Measurements from ENCODE around the gene DST. TPM values are rescaled to one million over a fixed set of nuclear protein-coding genes. Genes with fewer than 3 reads are reported as not detected.

The DST gene
- total RNA-seq, 1 experiment from 2014 or later = 144 TPM

DNA sequence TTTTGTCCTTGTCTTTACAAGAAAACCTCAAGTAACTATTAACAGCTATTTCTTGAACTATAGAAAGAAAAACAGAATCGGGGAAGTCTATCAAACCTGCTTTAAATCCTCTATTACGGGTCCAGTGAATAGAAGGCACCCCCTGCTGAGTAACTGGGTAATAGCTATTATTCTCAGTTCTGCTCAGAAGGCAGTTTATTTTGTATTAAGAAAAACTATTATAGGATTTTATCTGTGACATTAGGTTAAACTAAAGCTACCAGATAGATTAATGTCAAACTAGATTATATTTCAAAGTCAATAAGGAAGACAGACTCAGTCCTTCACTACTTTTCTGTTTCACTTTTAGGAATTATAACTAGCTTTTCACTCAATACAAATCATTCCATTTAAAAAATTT lies 93.7 kb downstream of the DST start:
- no peak overlapping the region for H3K4me3 ChIP-seq (replicated peaks in 1 of 2; ENCODE audit: low read depth in 1 of 2, low read length in 2 of 2)
- intact Hi-C loops (cut with micrococcal nuclease) = loop anchor here (10.0 kb wide), 1 partner anchor 296 kb away; no protein-coding TSS in a partner anchor
- no peak overlapping the region for H3K9ac ChIP-seq (ENCODE audit: low read length)
- ChIA-PET CTCF (interaction anchor here (1.1 kb wide), 1 partner anchor 179 kb away, joined by 3 read pairs; no protein-coding TSS in a partner anchor), POLR2A (no interaction called here), RAD21 (ENCODE audit: low non-redundant PET in 1 of 2, low total read pairs in 2 of 2, uncharacterized antibody in 2 of 2, unreplicated experiment in 2 of 2) (no interaction called here)
- BruUV-seq (replicated peaks) = no TSS peak
- DNase-seq (ENCODE audit: low read depth, low spot score) = no peak
- no peak for ATAC-seq
- no peaks in the 10 kb centered on the region for H3K9me3 ChIP-seq (ENCODE audit: control insufficient read depth in 1 of 2, insufficient read depth in 1 of 2, low read depth in 1 of 2, low read length in 2 of 2)
- no peaks in the 10 kb centered on the region for H4K20me1 ChIP-seq (ENCODE audit: insufficient read depth)
- no peak overlapping the region for H2AFZ ChIP-seq (ENCODE audit: low read depth, low read length, poor library complexity, severe bottlenecking)
- peaks cover 8 to 11% of the 10 kb centered on the region in 2 experiments for H3K36me3 ChIP-seq (ENCODE audit: control insufficient read depth in 1 of 2, insufficient read depth in 2 of 2, low read length in 2 of 2)
- no peak overlapping the region for H3K4me2 ChIP-seq (ENCODE audit: low read length)
- peaks cover 42% of the 10 kb centered on the region for H3K79me2 ChIP-seq (ENCODE audit: insufficient read depth, low read length)
- no peaks in the 10 kb centered on the region for H3K27me3 ChIP-seq (ENCODE audit: insufficient read depth, low read length)
- H3K27ac ChIP-seq (ENCODE audit: low read depth, low read length) = no peak overlapping the region
- TF ChIP-seq RAD21 (IDR thresholded peaks at IDR 0.05; ENCODE audit: low read depth) (0 out of 2 replicates have a peak, but pooled peaks have one; percentile 4), CBX3 (IDR thresholded peaks at IDR 0.05; ENCODE audit: low read depth) (no peak)
- H3K4me1 ChIP-seq (ENCODE audit: control insufficient read depth in 1 of 2, insufficient read depth in 2 of 2, low read length in 2 of 2) = peaks cover under 1 to 2% of the 10 kb centered on the region in 2 experiments; a peak in 3 of 4 replicates
- H3K9me2 ChIP-seq (ENCODE audit: insufficient read depth) = no peaks in the 10 kb centered on the region

DNA sequence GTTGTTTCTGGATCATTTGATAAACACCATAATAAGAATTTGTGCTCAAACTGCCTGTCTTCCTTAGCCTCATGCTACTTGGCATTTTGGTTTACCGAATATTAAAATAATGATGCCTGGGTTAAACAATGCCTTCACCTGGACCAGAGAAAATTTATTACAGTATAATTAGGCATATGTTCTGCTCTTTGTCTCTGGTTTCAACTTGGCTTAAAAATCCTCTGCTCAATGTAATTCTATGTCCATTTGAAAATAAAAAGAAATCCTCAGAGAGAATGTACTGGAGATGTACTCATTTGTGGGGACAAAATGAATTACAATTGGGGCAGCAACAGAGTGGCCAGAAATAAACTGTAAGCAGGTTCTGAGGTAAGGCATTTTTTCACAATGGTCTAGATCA lies 95.0 kb downstream of the DST start:
- H2AFZ ChIP-seq (ENCODE audit: low read depth, low read length, poor library complexity, severe bottlenecking) = no peak overlapping the region
- no TSS peak for BruUV-seq (replicated peaks)
- H3K4me2 ChIP-seq (ENCODE audit: low read length) = no peak overlapping the region
- ChIA-PET POLR2A (no interaction called here), CTCF (no interaction called here), RAD21 (ENCODE audit: low non-redundant PET in 1 of 2, low total read pairs in 2 of 2, uncharacterized antibody in 2 of 2, unreplicated experiment in 2 of 2) (no interaction called here)
- intact Hi-C loops (cut with micrococcal nuclease) = loop anchor here (10.0 kb wide), 1 partner anchor 297 kb away; no protein-coding TSS in a partner anchor
- no peaks in the 10 kb centered on the region for H3K27me3 ChIP-seq (ENCODE audit: insufficient read depth, low read length)
- H3K9me2 ChIP-seq (ENCODE audit: insufficient read depth) = no peaks in the 10 kb centered on the region
- peaks cover 52% of the 10 kb centered on the region for H3K79me2 ChIP-seq (ENCODE audit: insufficient read depth, low read length)
- no peak overlapping the region for H3K9ac ChIP-seq (ENCODE audit: low read length)
- peaks cover 3 to 7% of the 10 kb centered on the region in 2 experiments; a peak in 3 of 4 replicates for H3K4me1 ChIP-seq (ENCODE audit: control insufficient read depth in 1 of 2, insufficient read depth in 2 of 2, low read length in 2 of 2)
- no peaks in the 10 kb centered on the region for H4K20me1 ChIP-seq (ENCODE audit: insufficient read depth)
- DNase-seq (ENCODE audit: low read depth, low spot score) (no peak), ATAC-seq (no peak)
- no peaks in the 10 kb centered on the region for H3K9me3 ChIP-seq (ENCODE audit: control insufficient read depth in 1 of 2, insufficient read depth in 1 of 2, low read depth in 1 of 2, low read length in 2 of 2)
- H3K36me3 ChIP-seq (ENCODE audit: control insufficient read depth in 1 of 2, insufficient read depth in 2 of 2, low read length in 2 of 2) = peaks cover 1 to 8% of the 10 kb centered on the region in 2 experiments
- TF ChIP-seq, protein P1, sequence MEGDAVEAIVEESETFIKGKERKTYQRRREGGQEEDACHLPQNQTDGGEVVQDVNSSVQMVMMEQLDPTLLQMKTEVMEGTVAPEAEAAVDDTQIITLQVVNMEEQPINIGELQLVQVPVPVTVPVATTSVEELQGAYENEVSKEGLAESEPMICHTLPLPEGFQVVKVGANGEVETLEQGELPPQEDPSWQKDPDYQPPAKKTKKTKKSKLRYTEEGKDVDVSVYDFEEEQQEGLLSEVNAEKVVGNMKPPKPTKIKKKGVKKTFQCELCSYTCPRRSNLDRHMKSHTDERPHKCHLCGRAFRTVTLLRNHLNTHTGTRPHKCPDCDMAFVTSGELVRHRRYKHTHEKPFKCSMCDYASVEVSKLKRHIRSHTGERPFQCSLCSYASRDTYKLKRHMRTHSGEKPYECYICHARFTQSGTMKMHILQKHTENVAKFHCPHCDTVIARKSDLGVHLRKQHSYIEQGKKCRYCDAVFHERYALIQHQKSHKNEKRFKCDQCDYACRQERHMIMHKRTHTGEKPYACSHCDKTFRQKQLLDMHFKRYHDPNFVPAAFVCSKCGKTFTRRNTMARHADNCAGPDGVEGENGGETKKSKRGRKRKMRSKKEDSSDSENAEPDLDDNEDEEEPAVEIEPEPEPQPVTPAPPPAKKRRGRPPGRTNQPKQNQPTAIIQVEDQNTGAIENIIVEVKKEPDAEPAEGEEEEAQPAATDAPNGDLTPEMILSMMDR (IDR thresholded peaks at IDR 0.05 in 2 of 3, conservative IDR thresholded peaks at IDR 0.05 in 1 of 3; ENCODE audit: borderline replicate concordance in 1 of 3, insufficient read depth in 1 of 3, low read depth in 2 of 3, low read length in 2 of 3) = no peak
- no peak for TF ChIP-seq SP1 (IDR thresholded peaks at IDR 0.05; ENCODE audit: low read depth)
- no peak for TF ChIP-seq JUND (IDR thresholded peaks at IDR 0.05)
- TF ChIP-seq EZH2 (IDR thresholded peaks at IDR 0.05) = no peak
- no peak overlapping the region for H3K27ac ChIP-seq (ENCODE audit: low read depth, low read length)
- no peak overlapping the region for H3K4me3 ChIP-seq (replicated peaks in 1 of 2; ENCODE audit: low read depth in 1 of 2, low read length in 2 of 2)
